IMR-90 (cell line): ENCODE measurements around the gene AGAP1. TPM values are rescaled to one million over a fixed set of nuclear protein-coding genes. Genes with fewer than 3 reads are reported as not detected.

Experiments
- ATAC-seq: fragments of 200-7000 bp; cut with Tn5 transposase; 2 replicates; pipeline ENCODE4 v1.9.1; 2020; ENCODE audit warnings: low read depth, mild to moderate bottlenecking, moderate library complexity
- BruUV-seq: library from RNA; stranded (reverse); fragments of 400-500 nt; replicated peaks from 2 replicates; lab custom pipeline; 2021; lab: Mats Ljungman, UMichigan
- CTCF ChIA-PET: fragments of 300-600 bp; formaldehyde crosslinking; extraction: SDS; loops from one replicate; lab custom pipeline; 2021; ENCODE audit warnings: antibody characterized with exemption; lab: Yijun Ruan, JAX
- POLR2A ChIA-PET: fragments of 300-600 bp; sonication (Branson Sonifier 250); formaldehyde crosslinking; loops from one replicate; lab custom pipeline; 2022; ENCODE audit warnings: antibody characterized with exemption; ENCODE audit not compliant: unreplicated experiment; lab: Charles Lee
- DNase-seq: peaks from one replicate; pipeline ENCODE4 v3.0.0; 2013
- H2AFZ ChIP-seq: replicated peaks from 2 replicates; pipeline ENCODE3; 2013; ENCODE audit warnings: low read length, mild to moderate bottlenecking; ENCODE audit not compliant: poor library complexity
- H2AK5ac ChIP-seq: 2 replicates; pipeline ENCODE4 v1.6.1; 2013; ENCODE audit warnings: low read depth, low read length, inconsistent platforms
- H2AK9ac ChIP-seq: replicated peaks from 2 replicates; pipeline ENCODE3; 2013; ENCODE audit warnings: mild to moderate bottlenecking, low read depth, low read length, moderate library complexity; ENCODE audit not compliant: poor library complexity
- H2BK120ac ChIP-seq: 2 replicates; pipeline ENCODE4 v1.6.1; 2013; ENCODE audit warnings: low read depth, low read length, inconsistent platforms
- H2BK15ac ChIP-seq: 3 replicates; pipeline ENCODE4 v1.6.1; 2013; ENCODE audit warnings: low read depth, low read length, inconsistent platforms
- H2BK20ac ChIP-seq: 2 replicates; pipeline ENCODE4 v1.6.1; 2013; ENCODE audit warnings: low read depth, mild to moderate bottlenecking, inconsistent platforms, low read length, moderate library complexity
- H2BK5ac ChIP-seq: 2 replicates; pipeline ENCODE4 v1.6.1; 2013; ENCODE audit warnings: mild to moderate bottlenecking, low read depth, low read length, inconsistent platforms; ENCODE audit not compliant: poor library complexity, severe bottlenecking
- H3K14ac ChIP-seq: replicated peaks from 2 replicates; pipeline ENCODE4 v1.6.1; 2013; ENCODE audit warnings: low read depth, low read length, inconsistent platforms
- H3K18ac ChIP-seq: 2 replicates; pipeline ENCODE4 v1.6.1; 2013; ENCODE audit warnings: low read depth, low read length, control low read depth
- H3K23ac ChIP-seq: 2 replicates; pipeline ENCODE4 v1.6.1; 2013; ENCODE audit warnings: low read depth, low read length, inconsistent platforms
- H3K27ac ChIP-seq: 2 replicates; pipeline ENCODE4 v1.5.1; 2013; ENCODE audit warnings: mild to moderate bottlenecking, control low read depth, low read length; ENCODE audit not compliant: insufficient read depth
- H3K27me3 ChIP-seq: 2 replicates; pipeline ENCODE4 v1.6.1; 2013; ENCODE audit warnings: low read length; ENCODE audit not compliant: control insufficient read depth, insufficient read depth
- H3K36me3 ChIP-seq: 2 replicates; pipeline ENCODE4 v1.6.1; 2013; ENCODE audit warnings: low read length, mixed read lengths; ENCODE audit not compliant: control insufficient read depth, insufficient read depth
- H3K4ac ChIP-seq: 2 replicates; pipeline ENCODE4 v1.6.1; 2013; ENCODE audit warnings: low read depth, low read length, inconsistent platforms
- H3K4me1 ChIP-seq: 2 replicates; pipeline ENCODE4 v1.6.1; 2013; ENCODE audit warnings: low read length, mixed read lengths; ENCODE audit not compliant: control insufficient read depth, insufficient read depth
- H3K4me2 ChIP-seq: 2 replicates; pipeline ENCODE4 v1.6.1; 2013; ENCODE audit warnings: low read depth, mild to moderate bottlenecking, control low read depth, low read length, moderate library complexity
- H3K4me3 ChIP-seq: 2 replicates; pipeline ENCODE4 v1.5.1; 2013; ENCODE audit warnings: low read depth, mild to moderate bottlenecking, control low read depth, low read length, moderate library complexity; ENCODE audit not compliant: insufficient read depth
- H3K56ac ChIP-seq: 2 replicates; pipeline ENCODE4 v1.6.1; 2013; ENCODE audit warnings: low read length, inconsistent platforms; ENCODE audit not compliant: insufficient read depth; ENCODE audit errors: extremely low read depth
- H3K79me1 ChIP-seq, 2 experiments: 2 replicates each; pipeline ENCODE4 v1.6.1; 2013; ENCODE audit warnings: low read length in 2 of 2, inconsistent platforms in 1 of 2, low read depth in 1 of 2
- H3K9ac ChIP-seq: 2 replicates; pipeline ENCODE4 v1.6.1; 2013; ENCODE audit warnings: low read depth, low read length, control low read depth
- H3K9me1 ChIP-seq: 2 replicates; pipeline ENCODE4 v1.6.1; 2013; ENCODE audit warnings: low read length, inconsistent platforms; ENCODE audit not compliant: insufficient read depth
- H3K9me3 ChIP-seq: 2 replicates; pipeline ENCODE4 v1.6.1; 2013; ENCODE audit warnings: low read length; ENCODE audit not compliant: control insufficient read depth, insufficient read depth
- H4K20me1 ChIP-seq: 2 replicates; pipeline ENCODE4 v1.6.1; 2013; ENCODE audit warnings: low read length, inconsistent platforms; ENCODE audit not compliant: insufficient read depth
- H4K5ac ChIP-seq: 2 replicates; pipeline ENCODE4 v1.6.1; 2013; ENCODE audit warnings: mild to moderate bottlenecking, low read depth, low read length, control low read depth
- H4K8ac ChIP-seq, 2 experiments: 2 replicates each; pipeline ENCODE4 v1.6.1; 2013; ENCODE audit warnings: low read depth in 2 of 2, low read length in 2 of 2, control low read depth in 1 of 2, inconsistent platforms in 1 of 2
- H4K91ac ChIP-seq: 2 replicates; pipeline ENCODE4 v1.6.1; 2013; ENCODE audit warnings: low read depth, low read length, inconsistent platforms; ENCODE audit not compliant: insufficient read depth
- ELK1 ChIP-seq: fragments of 150-350 bp; IDR thresholded peaks from 2 replicates; pipeline ENCODE4 v1.6.1; 2016; ENCODE audit warnings: low read depth, mild to moderate bottlenecking, low read length, moderate library complexity, borderline replicate concordance
- MXI1 ChIP-seq: IDR thresholded peaks from 2 replicates; pipeline ENCODE4 v1.6.1; 2012; ENCODE audit warnings: low read depth, mild to moderate bottlenecking, low read length, moderate library complexity, borderline replicate concordance
- WGBS, 2 experiments: methylation state at CpG; one replicate each; pipeline versions ENCODE4 v1.1.5 to v1.1.7; 2013; ENCODE audit warnings: missing lambda C conversion rate in 2 of 2; ENCODE audit not compliant: insufficient read length in 1 of 2; ENCODE audit errors: extremely low coverage in 2 of 2; 5-methylcytosine and 5-hydroxymethylcytosine counted together
- dilution Hi-C: fragments of 300-500 bp; cut with HindIII; formaldehyde crosslinking; loops from one replicate; pipeline ENCODE4 v1.14.3; 2018; ENCODE audit warnings: low sequenced_read_pairs; ENCODE audit not compliant: unreplicated experiment
- in situ Hi-C: fragments of 300-500 bp; cut with MboI; formaldehyde crosslinking; loops from 3 replicates; pipeline ENCODE4 v1.14.3; 2019; ENCODE audit warnings: low sequenced_read_pairs, inconsistent platforms, mixed read lengths
- intact Hi-C: fragments of 100-400 bp; cut with micrococcal nuclease; formaldehyde crosslinking; loops from 2 replicates; pipeline ENCODE4 v1.10.0; 2022
- polyA plus RNA-seq, 3 experiments: library from polyadenylated mRNA; depleted of rRNA; stranded (reverse); fragments of >200 nt; gene quantifications; 2 replicates each; pipeline ENCODE4 v1.2.3, GENCODE V29; 2012; ENCODE audit warnings: low replicate concordance in 1 of 3
- total RNA-seq: library from RNA; depleted of rRNA; stranded (reverse); fragments of >200 nt; gene quantifications from 2 replicates; pipeline ENCODE4 v1.2.3, GENCODE V29; 2012

Gene AGAP1
- total and polyA plus RNA-seq, 2 of the 4 experiments (the other 2 are of a cell fraction) = 15.1 to 16.4 TPM

GRCh38 chr2:236123716-236124115 is 629.9 kb downstream of the AGAP1 start:
- CTCF ChIA-PET = interaction anchor here (0.7 kb wide), 1 partner anchor 12 kb away, joined by 3 read pairs; no protein-coding TSS in a partner anchor
- no peak overlapping the region for H2AFZ ChIP-seq
- no peak overlapping the region for H4K5ac ChIP-seq
- no peak overlapping the region for H2AK9ac ChIP-seq
- H3K18ac ChIP-seq = no peak overlapping the region
- H3K23ac ChIP-seq = no peak overlapping the region
- no peak overlapping the region for H2AK5ac ChIP-seq
- no peaks in the 10 kb centered on the region for H3K9me1 ChIP-seq
- H3K4me3 ChIP-seq = no peak overlapping the region
- POLR2A ChIA-PET = no interaction called here
- DNase-seq = no peak
- no peak overlapping the region for H2BK120ac ChIP-seq
- BruUV-seq = no TSS peak
- no peak overlapping the region for H3K56ac ChIP-seq
- ATAC-seq = no peak
- H3K79me1 ChIP-seq = no peaks in the 10 kb centered on the region
- H3K9ac ChIP-seq = no peak overlapping the region
- H3K9me3 ChIP-seq = no peaks in the 10 kb centered on the region
- H2BK20ac ChIP-seq = no peak overlapping the region
- no peak overlapping the region for H2BK15ac ChIP-seq
- H3K27ac ChIP-seq = no peak overlapping the region
- H4K20me1 ChIP-seq = no peaks in the 10 kb centered on the region
- in situ Hi-C loops (no loop called here), intact Hi-C loops (no loop called here), dilution Hi-C loops (no loop called here)
- TF ChIP-seq MXI1 (no peak), ELK1 (no peak)
- no peaks in the 10 kb centered on the region for H3K27me3 ChIP-seq
- H3K4ac ChIP-seq = no peak overlapping the region
- H3K4me2 ChIP-seq = no peak overlapping the region
- 91% methylated on average over 17 of the region's 19 CpGs; no CpG with 5 or more reads in 1 of the 2 experiments for WGBS, 2 experiments
- no peak overlapping the region for H4K8ac ChIP-seq
- no peak overlapping the region for H4K91ac ChIP-seq
- H3K36me3 ChIP-seq = peaks cover 5% of the 10 kb centered on the region; the same call in 1 of the 2 replicates
- peaks cover 2% of the 10 kb centered on the region; the same call in 1 of the 2 replicates for H3K4me1 ChIP-seq
- H2BK5ac ChIP-seq = no peak overlapping the region
- no peak overlapping the region for H3K14ac ChIP-seq
